Measurements from ENCODE around the gene PRDM7. TPM values are rescaled to one million over a fixed set of nuclear protein-coding genes. Genes with fewer than 3 reads are reported as not detected.

Gene PRDM7
- total RNA-seq, result not detected in 2 replicates

GRCh38 chr16:90077240-90077756, at the start of gene PRDM7:
Gene PRDM7 (minus strand): TSS chr16:90077331. CDS start chr16:90075910, 1,421 bp downstream.

GRCh38 chr16:90018652-90019542, 58.2 kb downstream of the PRDM7 start, which contains the start of gene DBNDD1:
Gene DBNDD1 (minus strand): TSS chr16:90019456. CDS start chr16:90019341, 115 bp downstream.

Other genes with a start within 250 kb of the PRDM7 start
- 1.1 and 1.4 TPM in 2 replicates for gene SPIRE2, start 248.9 kb downstream of the PRDM7 start, total RNA-seq
- gene TCF25, start 203.7 kb downstream of the PRDM7 start, total RNA-seq, result 182 and 215 TPM in 2 replicates
- gene MC1R, start 158.5 kb downstream of the PRDM7 start, total RNA-seq, result 4.4 and 7.5 TPM in 2 replicates
- 443 and 596 TPM in 2 replicates for gene TUBB3, start 154.0 kb downstream of the PRDM7 start, total RNA-seq
- 110 and 119 TPM in 2 replicates for gene DEF8, start 128.6 kb downstream of the PRDM7 start, total RNA-seq
- 0.75 and 1.4 TPM in 2 replicates for gene DBNDD1, start 57.9 kb downstream of the PRDM7 start, total RNA-seq

All from uterine smooth muscle cell (primary cell).